Measurements from ENCODE around the gene EFHD2. TPM values are rescaled to one million over a fixed set of nuclear protein-coding genes. Genes with fewer than 3 reads are reported as not detected.
"Not testable (repeated sequence)": the region's sequence is repeated elsewhere in the genome, so short reads cannot be mapped to it uniquely, and the experiment has no call there.

EFHD2 gene
- total RNA-seq, 2 experiments from 2014 or later = 43.1 to 48.6 TPM

DNA sequence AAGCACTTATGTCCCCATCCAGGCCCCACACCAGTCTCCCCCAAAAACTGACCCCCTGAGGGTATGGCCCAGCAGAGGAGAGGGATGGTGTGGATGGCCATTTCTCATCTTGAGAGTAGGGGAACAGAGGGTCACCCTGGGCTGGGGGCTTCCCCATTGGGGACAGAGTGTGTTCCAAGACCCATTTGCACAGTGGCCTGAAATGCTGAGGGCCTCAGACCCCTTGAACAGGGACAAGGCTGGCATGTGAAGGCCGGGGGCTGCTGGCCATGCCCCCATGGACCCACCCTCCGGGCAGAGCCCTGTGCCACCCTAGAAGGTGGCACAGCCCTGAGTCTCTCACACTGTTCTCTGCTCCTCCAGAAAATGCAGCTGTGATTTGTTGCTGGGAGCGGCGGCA lies 36.5 kb downstream of the EFHD2 start:
- Mint-ChIP-seq H3K27me3 (peaks cover 8% of the 10 kb centered on the region), H3K4me1 (no peaks in the 10 kb centered on the region), H3K4me3 (no peak overlapping the region), H3K36me3 (ENCODE audit: low read depth) (no peaks in the 10 kb centered on the region), H3K27ac (no peak overlapping the region), H3K9me3 (ENCODE audit: low read depth) (no peaks in the 10 kb centered on the region)
- ATAC-seq (no peak), DNase-seq (no peak)
- intact Hi-C loops (cut with DNase I, micrococcal nuclease) = no loop called here
- CTCF ChIA-PET = no interaction called here
- POLR2A ChIA-PET = no interaction called here

DNA sequence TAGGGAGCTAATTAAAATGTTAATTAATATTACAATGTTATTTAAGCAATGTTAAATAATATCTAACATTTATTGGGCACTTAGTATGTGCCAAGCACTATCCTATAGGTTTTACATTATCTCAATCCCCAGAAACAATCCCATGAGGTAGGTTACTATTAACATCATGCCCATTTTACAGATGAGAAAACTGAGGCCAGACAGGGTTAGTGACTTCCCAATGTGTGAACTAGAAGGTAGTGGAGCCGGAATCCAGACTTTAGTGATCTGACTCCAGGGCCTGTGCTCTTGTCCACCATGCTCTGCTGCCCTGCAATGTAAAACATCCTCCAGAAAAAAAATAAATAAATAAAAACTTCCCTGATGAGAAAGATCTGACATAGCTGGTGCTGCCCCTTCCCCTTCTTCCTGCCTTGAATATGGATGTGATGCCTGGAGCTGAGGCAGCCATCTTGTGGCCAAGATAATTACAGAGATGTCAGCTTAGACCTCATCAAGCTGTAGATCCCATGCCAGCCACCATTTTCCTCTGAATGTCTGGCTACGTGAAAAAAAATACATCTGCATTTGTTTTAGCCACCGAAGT lies 39.3 kb downstream of the EFHD2 start:
- DNase-seq (no peak), ATAC-seq (no peak)
- Mint-ChIP-seq H3K27me3 (peaks cover 8% of the 10 kb centered on the region), H3K27ac (no peak overlapping the region), H3K9me3 (ENCODE audit: low read depth) (no peaks in the 10 kb centered on the region), H3K4me1 (no peaks in the 10 kb centered on the region), H3K36me3 (ENCODE audit: low read depth) (no peaks in the 10 kb centered on the region), H3K4me3 (no peak overlapping the region)
- intact Hi-C loops (cut with DNase I, micrococcal nuclease) = no loop called here
- CTCF ChIA-PET = interaction anchor here (0.7 kb wide), 1 partner anchor 863 kb away, joined by 3 read pairs; no protein-coding TSS in a partner anchor
- POLR2A ChIA-PET = no interaction called here

DNA sequence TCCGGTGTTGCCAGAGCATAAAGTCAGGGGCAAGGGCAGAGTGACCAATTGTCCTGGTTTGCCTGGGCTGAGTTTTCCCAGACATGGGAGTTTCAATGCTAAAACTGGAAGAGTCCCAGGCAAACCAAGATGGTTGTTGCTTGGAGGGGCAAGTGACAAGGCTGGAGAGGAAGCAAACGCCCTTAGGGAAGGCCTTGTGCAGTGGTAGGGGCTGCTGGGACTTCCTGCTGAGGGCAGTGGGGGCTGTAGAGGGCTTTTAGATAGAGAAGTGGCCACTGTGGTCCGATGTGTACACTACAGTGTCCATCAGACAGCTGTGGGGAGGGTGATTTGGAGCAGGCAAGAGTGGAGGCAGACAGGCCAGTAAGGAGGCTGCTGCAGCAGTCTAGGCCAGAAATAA lies 39.9 kb downstream of the EFHD2 start:
- no peaks in the 10 kb centered on the region for H3K9me3 Mint-ChIP-seq (ENCODE audit: low read depth)
- H3K27ac Mint-ChIP-seq = no peak overlapping the region
- H3K27me3 Mint-ChIP-seq = peaks cover 8% of the 10 kb centered on the region
- intact Hi-C loops (cut with DNase I, micrococcal nuclease) = no loop called here
- no peaks in the 10 kb centered on the region for H3K4me1 Mint-ChIP-seq
- ChIA-PET POLR2A (no interaction called here), CTCF (interaction anchor here (0.7 kb wide), 1 partner anchor 864 kb away, joined by 3 read pairs; no protein-coding TSS in a partner anchor)
- H3K36me3 Mint-ChIP-seq (ENCODE audit: low read depth) = no peaks in the 10 kb centered on the region
- H3K4me3 Mint-ChIP-seq = no peak overlapping the region
- no peak for ATAC-seq
- DNase-seq = no peak

DNA sequence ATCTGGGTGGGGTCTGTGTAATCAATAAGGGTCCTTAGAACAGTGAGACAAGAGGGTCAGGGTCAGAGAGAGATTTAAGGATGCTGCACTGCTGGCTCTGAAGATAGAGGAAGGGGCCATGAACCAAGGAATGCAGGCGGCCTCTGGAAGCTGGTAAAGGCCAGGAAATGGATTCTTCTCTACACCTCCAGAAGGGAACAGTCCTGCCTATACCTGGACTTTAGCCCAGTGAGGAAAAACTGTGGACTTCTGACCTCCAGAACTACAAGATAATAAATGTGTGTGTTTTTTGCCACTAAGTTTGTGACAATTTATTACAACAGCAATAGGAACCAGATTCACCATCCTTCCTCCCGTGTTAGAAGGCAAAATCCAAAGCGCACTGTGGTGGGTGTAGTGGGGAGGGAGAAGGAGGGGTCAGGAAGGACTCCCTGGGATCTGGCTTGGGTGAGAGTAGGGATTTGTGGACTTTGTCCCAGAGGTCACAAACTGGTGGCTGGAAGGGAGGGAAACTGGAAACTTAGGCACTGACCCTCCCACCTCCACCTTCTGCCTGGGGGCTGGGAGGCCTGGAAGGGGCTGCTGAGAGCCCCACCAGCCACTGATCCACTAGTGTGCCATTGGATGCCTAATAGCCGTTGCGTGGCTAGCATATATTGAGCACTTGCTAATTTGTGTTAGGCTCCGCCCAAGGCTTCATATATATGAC lies 41.5 kb downstream of the EFHD2 start:
- POLR2A ChIA-PET = no interaction called here
- no peak for DNase-seq
- no peak for ATAC-seq
- Mint-ChIP-seq H3K4me3 (no peak overlapping the region), H3K4me1 (no peaks in the 10 kb centered on the region), H3K27me3 (peaks cover 4% of the 10 kb centered on the region), H3K36me3 (ENCODE audit: low read depth) (no peaks in the 10 kb centered on the region), H3K27ac (no peak overlapping the region), H3K9me3 (ENCODE audit: low read depth) (no peaks in the 10 kb centered on the region)
- intact Hi-C loops (cut with DNase I, micrococcal nuclease) = no loop called here
- CTCF ChIA-PET = no interaction called here

DNA sequence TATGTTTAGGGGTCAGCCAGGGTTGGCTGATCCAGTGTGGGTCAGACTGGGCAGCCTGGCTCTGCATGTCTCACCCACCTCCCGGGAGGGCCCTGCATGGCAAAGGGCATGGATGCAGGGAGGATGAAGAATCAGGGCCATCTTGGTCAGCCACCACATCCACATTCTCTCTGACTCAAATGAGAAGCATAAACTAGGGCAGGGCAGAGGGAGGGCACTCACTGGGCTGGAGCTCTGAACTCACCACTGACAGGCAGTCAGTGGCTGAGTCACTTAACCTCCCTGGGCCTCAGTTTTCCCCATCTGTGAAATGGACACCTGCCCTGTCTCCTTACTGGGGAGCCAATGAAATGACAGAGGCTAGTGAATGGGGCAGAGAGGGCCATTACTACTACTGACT lies 42.5 kb downstream of the EFHD2 start:
- ATAC-seq (no peak), DNase-seq (no peak)
- no peaks in the 10 kb centered on the region for H3K36me3 Mint-ChIP-seq (ENCODE audit: low read depth)
- ChIA-PET CTCF (no interaction called here), POLR2A (no interaction called here)
- intact Hi-C loops (cut with DNase I, micrococcal nuclease) = no loop called here
- H3K4me1 Mint-ChIP-seq = no peaks in the 10 kb centered on the region
- no peak overlapping the region for H3K4me3 Mint-ChIP-seq
- H3K9me3 Mint-ChIP-seq (ENCODE audit: low read depth) = no peaks in the 10 kb centered on the region
- peaks cover 3% of the 10 kb centered on the region for H3K27me3 Mint-ChIP-seq
- no peak overlapping the region for H3K27ac Mint-ChIP-seq

DNA sequence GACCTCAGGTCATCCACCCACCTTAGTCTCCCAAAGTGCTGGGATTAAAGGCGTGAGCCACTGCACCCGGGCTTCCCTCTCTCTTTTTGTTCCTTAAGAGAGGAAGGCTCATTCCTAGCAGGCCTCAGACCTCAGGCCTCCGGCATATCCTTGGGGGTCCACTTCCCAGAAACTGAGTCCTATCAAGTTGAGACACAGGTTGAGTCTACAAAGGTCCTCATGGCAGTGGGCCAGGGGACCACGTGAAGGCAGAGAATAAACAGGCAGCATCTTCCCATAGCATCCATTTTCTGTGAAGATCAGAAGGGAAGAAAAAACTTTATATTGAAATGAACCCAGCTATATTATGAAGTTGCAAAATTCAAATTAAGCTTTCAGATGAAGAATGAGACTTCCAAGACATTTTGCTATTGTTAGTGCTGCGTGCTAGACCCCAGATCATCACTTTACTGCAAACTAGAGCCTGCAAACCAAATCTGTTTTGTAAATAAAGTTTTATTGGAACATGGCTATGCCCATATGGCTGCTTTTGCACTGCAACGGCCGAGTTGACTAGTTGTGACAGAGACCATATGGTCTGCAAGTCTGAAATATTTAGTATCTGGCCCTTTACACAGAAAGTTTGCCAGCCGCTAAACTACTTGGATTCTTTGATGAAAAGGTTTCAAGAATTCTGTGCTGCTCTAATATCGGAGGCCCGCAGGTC lies 43.3 kb downstream of the EFHD2 start:
- ATAC-seq (no peak), DNase-seq (no peak)
- H3K4me3 Mint-ChIP-seq = no peak overlapping the region
- H3K9me3 Mint-ChIP-seq (ENCODE audit: low read depth) = no peaks in the 10 kb centered on the region
- no peaks in the 10 kb centered on the region for H3K36me3 Mint-ChIP-seq (ENCODE audit: low read depth)
- peaks cover 2% of the 10 kb centered on the region for H3K27me3 Mint-ChIP-seq
- intact Hi-C loops (cut with DNase I, micrococcal nuclease) = no loop called here
- no peak overlapping the region for H3K27ac Mint-ChIP-seq
- ChIA-PET CTCF (no interaction called here), POLR2A (no interaction called here)
- H3K4me1 Mint-ChIP-seq = no peaks in the 10 kb centered on the region

DNA sequence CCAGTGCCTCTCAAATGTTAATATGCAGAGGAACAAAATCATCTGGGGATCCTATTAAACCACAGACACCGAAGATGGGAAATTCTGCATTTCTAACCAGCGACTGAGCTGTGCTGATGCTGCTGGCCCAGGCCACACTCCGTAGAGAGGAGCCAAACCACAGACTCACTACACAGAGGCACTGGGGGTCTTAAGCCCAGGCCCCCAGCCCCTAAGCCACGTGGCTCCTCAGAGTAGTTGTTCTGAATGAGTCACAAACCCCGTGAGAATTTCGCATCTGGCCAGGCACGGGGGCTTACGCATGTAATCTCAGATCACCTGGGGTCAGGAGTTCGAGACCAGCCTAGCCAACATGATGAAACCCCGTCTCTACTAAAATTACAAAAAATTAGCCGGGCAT lies 44.0 kb downstream of the EFHD2 start:
- no peak for DNase-seq
- Mint-ChIP-seq H3K9me3 (ENCODE audit: low read depth) (no peaks in the 10 kb centered on the region), H3K4me3 (no peak overlapping the region), H3K36me3 (ENCODE audit: low read depth) (no peaks in the 10 kb centered on the region), H3K4me1 (no peaks in the 10 kb centered on the region), H3K27ac (no peak overlapping the region), H3K27me3 (peaks cover 2% of the 10 kb centered on the region)
- intact Hi-C loops (cut with DNase I, micrococcal nuclease) = no loop called here
- ChIA-PET CTCF (no interaction called here), POLR2A (no interaction called here)
- ATAC-seq = no peak

DNA sequence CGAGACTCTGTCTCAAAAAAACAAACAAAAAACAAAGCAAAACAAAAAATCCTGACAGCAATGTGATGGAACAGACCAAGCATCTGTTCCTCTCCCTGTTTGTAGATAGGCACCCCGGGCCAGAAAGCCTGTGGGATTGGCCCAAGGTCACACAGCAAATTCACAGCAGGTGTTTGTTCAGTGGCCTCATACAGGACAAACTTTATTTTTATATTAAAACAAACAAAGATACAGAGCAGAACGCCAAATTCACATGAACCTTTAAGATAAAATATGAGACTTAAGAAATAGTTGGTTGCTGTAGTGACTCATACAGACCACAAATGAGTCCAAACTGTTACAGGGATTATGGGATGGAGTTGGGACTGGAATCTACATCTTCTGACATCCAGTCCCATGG lies 44.6 kb downstream of the EFHD2 start:
- Mint-ChIP-seq H3K36me3 (ENCODE audit: low read depth) (no peaks in the 10 kb centered on the region), H3K27ac (no peak overlapping the region), H3K9me3 (ENCODE audit: low read depth) (no peaks in the 10 kb centered on the region), H3K27me3 (peaks cover 2% of the 10 kb centered on the region), H3K4me1 (no peaks in the 10 kb centered on the region), H3K4me3 (no peak overlapping the region)
- CTCF ChIA-PET = no interaction called here
- no peak for DNase-seq
- POLR2A ChIA-PET = no interaction called here
- intact Hi-C loops (cut with DNase I, micrococcal nuclease) = no loop called here
- ATAC-seq = no peak

DNA sequence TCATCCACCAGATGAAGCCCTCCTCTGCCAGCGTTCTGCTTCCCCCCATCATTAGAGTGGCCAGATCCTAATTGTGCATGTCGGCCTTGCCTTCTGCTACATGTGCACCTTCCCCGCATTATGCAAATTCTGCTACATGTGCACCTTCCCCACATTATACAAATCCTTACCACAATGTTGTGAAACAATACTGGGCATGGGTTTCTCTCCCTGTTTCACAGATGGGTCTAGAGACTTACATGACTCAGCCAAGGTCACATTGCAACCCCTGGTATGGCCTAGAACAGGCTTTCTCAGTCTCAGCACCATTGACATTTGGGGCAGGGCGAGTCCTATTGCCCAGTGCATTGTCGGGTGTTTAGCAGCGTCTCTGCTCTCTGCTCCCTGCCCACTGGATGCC lies 45.8 kb downstream of the EFHD2 start:
- ChIA-PET CTCF (no interaction called here), POLR2A (no interaction called here)
- Mint-ChIP-seq H3K27me3 (peaks cover 2% of the 10 kb centered on the region), H3K9me3 (ENCODE audit: low read depth) (no peaks in the 10 kb centered on the region), H3K4me1 (no peaks in the 10 kb centered on the region), H3K4me3 (no peak overlapping the region), H3K27ac (no peak overlapping the region), H3K36me3 (ENCODE audit: low read depth) (no peaks in the 10 kb centered on the region)
- intact Hi-C loops (cut with DNase I, micrococcal nuclease) = no loop called here
- no peak for DNase-seq
- no peak for ATAC-seq

DNA sequence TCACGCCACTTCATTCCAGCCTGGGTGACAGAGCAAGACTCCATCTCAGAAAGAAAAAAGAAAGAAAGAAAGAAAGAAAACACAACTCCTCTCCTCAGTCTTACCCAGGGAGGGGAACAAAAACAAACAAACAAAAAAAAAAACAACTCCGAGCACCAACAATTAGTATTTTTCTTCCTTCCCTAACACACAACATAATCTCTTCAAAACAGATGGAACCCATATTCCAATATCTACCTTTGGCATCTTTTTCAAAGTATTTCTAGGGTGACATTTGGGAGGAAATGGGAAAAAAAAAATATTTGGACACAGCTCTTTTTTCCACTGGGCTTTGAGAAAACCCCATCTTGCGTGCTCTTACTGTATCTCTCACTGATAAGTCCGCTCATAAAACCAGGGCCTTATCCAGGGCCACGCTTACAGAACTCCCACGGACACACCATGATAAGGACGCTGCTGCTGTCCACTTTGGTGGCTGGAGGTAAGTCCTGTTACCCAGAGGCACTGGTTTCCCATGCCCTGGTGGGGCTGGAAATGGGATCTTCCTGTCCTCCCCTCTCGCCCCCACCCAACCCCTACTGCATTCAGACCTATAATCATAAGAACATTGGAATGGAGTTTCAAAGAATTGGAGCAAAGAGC lies 46.7 kb downstream of the EFHD2 start, which contains the start of gene CELA2A:
Gene CELA2A, plus strand, starts transcription at position 420 of the 642 bp plus-strand sequence. Its CDS starts 22 bp downstream, at position 442.
- H3K9me3 Mint-ChIP-seq (ENCODE audit: low read depth) = no peaks in the 10 kb centered on the region
- no peaks in the 10 kb centered on the region for H3K36me3 Mint-ChIP-seq (ENCODE audit: low read depth)
- DNase-seq (no peak), ATAC-seq (no peak)
- H3K27ac Mint-ChIP-seq = no peak within 1 kb of the TSS
- no peaks in the 10 kb centered on the region for H3K4me1 Mint-ChIP-seq
- ChIA-PET CTCF (interaction anchor here (0.7 kb wide), 1 partner anchor 42 kb away, joined by 3 read pairs; no protein-coding TSS in a partner anchor), POLR2A (no interaction called here)
- H3K4me3 Mint-ChIP-seq = no peak within 1 kb of the TSS
- intact Hi-C loops (cut with DNase I, micrococcal nuclease) = no loop called here
- no peaks in the 10 kb centered on the region for H3K27me3 Mint-ChIP-seq

DNA sequence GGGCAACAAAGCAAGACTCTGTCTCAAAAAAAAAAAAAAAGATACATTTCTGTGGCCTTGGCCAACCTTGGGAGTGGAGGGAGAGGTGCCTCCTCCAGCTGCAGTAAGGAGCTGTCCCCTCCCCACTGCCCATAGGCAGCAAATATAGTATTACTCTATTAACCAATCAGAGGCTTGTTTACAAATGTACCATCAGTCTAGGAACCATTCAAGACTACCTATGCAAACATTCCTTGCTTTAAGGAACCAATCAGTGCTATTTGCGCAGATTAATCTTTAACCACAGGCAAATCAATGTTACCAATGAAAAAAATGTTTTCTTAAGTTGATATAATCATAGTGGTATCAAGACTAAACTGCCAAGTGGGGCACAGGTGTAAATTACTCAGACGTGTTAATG lies 47.9 kb downstream of the EFHD2 start:
- no peaks in the 10 kb centered on the region for H3K9me3 Mint-ChIP-seq (ENCODE audit: low read depth)
- intact Hi-C loops (cut with DNase I, micrococcal nuclease) = no loop called here
- no peak for ATAC-seq
- CTCF ChIA-PET = no interaction called here
- no peaks in the 10 kb centered on the region for H3K4me1 Mint-ChIP-seq
- no peak overlapping the region for H3K4me3 Mint-ChIP-seq
- H3K27ac Mint-ChIP-seq = no peak overlapping the region
- no peaks in the 10 kb centered on the region for H3K36me3 Mint-ChIP-seq (ENCODE audit: low read depth)
- DNase-seq = no peak
- POLR2A ChIA-PET = no interaction called here
- H3K27me3 Mint-ChIP-seq = no peaks in the 10 kb centered on the region

DNA sequence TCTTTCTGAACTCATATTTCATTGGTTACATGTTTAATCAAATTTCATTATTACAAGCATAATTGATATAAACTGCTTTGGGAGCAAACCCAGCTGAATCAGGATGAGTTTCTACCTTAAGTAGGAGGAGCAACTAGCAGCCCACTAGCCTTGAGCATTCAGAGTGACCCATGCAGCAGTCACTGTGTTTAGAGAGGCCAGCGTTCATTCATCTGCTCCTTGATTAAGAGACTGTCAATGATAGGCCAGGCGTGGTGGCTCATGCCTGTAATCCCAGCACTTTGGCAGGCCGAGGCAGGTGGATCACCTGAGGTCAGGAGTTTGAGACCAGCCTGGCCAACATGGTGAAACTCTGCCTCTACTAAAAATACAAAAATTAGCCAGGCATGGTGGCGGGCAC lies 48.7 kb downstream of the EFHD2 start:
- intact Hi-C loops (cut with DNase I, micrococcal nuclease); H3K27ac Mint-ChIP-seq; H3K36me3 Mint-ChIP-seq (ENCODE audit: low read depth); CTCF ChIA-PET; H3K4me3 Mint-ChIP-seq; POLR2A ChIA-PET; H3K9me3 Mint-ChIP-seq (ENCODE audit: low read depth); H3K4me1 Mint-ChIP-seq; DNase-seq; ATAC-seq; H3K27me3 Mint-ChIP-seq: not testable (repeated sequence)
